GM12892 (cell line): ENCODE results near the gene VWA8.

Source experiments
- POLR2AphosphoS5 ChIP-seq: IDR thresholded peaks from 2 replicates; pipeline ENCODE4 v1.6.1; 2011; ENCODE audit warnings: low read depth, low read length, control low read depth
- TAF1 ChIP-seq: IDR thresholded peaks from 2 replicates; pipeline ENCODE4 v1.6.1; 2011; ENCODE audit warnings: low read depth, mild to moderate bottlenecking, control low read depth, low read length, borderline replicate concordance

DNA sequence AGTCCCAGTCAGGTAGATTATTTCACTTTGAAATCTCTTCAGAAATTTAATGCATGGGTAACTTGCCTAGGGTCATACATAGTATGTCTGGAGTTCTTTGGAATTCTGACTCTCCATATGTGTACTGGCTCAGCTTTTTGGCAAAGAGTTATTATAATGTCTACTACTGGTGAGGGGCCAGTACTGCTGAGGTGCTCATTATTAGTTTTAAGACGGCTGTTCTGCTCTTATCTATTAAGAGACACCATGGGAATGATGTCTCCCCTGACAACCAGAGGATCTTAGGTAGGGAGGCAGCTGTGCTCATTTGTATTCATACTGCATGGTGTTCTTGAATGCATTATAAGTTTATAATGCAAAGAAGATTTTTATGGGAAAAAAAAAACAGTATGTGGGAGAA is 319.5 kb downstream of the VWA8 start:
- TF ChIP-seq TAF1 (no peak), POLR2AphosphoS5 (no peak)
